Peyer's patch (tissue), 4 donors: ENCODE measurements around the gene SNTG2. TPM values are rescaled to one million over a fixed set of nuclear protein-coding genes. Genes with fewer than 3 reads are reported as not detected.

Source experiments
- DNase-seq, 3 donors: peaks; one replicate each; pipeline ENCODE4 v3.0.0-alpha.2; 2017 to 2019
- H3K27ac ChIP-seq, 4 donors: fragments of 200-600 bp; sonication (generic); one replicate each; pipeline ENCODE4 v1.5.1; 2016 to 2019
- H3K27me3 ChIP-seq, 2 donors: fragments of 200-600 bp; sonication (generic); one replicate each; pipeline ENCODE4 v1.5.1; 2019
- H3K36me3 ChIP-seq, 3 donors: fragments of 200-600 bp; sonication (generic); one replicate each; pipeline ENCODE4 v1.5.1; 2016 to 2019
- H3K4me1 ChIP-seq, 4 donors: fragments of 200-600 bp; sonication (generic); one replicate each; pipeline ENCODE4 v1.5.1; 2016 to 2019
- H3K4me3 ChIP-seq, 4 donors: fragments of 200-600 bp; sonication (generic); 1 replicate in 3 of 4; 2 replicates in 1 of 4; pipeline ENCODE4 v1.5.1; 2016 to 2019; ENCODE audit warnings: mild to moderate bottlenecking in 1 of 4
- H3K9me3 ChIP-seq, 4 donors: fragments of 200-600 bp; sonication (generic); one replicate each; pipeline ENCODE4 v1.5.1; 2016 to 2019; ENCODE audit warnings: mild to moderate bottlenecking in 1 of 4
- CTCF ChIP-seq, 6 experiments: fragments of 450-650 bp in 4 of 6; fragments of 200-600 bp in 2 of 6; sonication (generic) in 1 of 6; IDR thresholded peaks; one replicate each; pipeline ENCODE4 v1.5.1; 2017 to 2019; ENCODE audit warnings: antibody characterized with exemption in 6 of 6, mild to moderate bottlenecking in 3 of 6, moderate library complexity in 1 of 6
- POLR2A ChIP-seq, 2 donors: fragments of 450-650 bp; IDR thresholded peaks; one replicate each; pipeline ENCODE4 v1.5.1; 2017; ENCODE audit warnings: antibody characterized with exemption in 2 of 2, mild to moderate bottlenecking in 2 of 2, moderate library complexity in 2 of 2
- total RNA-seq, 4 donors: library from RNA; depleted of rRNA; stranded (reverse); fragments of >200 nt; gene quantifications; one replicate each; pipeline ENCODE4 v1.1.0, GENCODE V29; 2016

Gene SNTG2
- total RNA-seq, 4 donors from 2014 or later = 1.8 to 65.2 (median 3.9) TPM

DNA sequence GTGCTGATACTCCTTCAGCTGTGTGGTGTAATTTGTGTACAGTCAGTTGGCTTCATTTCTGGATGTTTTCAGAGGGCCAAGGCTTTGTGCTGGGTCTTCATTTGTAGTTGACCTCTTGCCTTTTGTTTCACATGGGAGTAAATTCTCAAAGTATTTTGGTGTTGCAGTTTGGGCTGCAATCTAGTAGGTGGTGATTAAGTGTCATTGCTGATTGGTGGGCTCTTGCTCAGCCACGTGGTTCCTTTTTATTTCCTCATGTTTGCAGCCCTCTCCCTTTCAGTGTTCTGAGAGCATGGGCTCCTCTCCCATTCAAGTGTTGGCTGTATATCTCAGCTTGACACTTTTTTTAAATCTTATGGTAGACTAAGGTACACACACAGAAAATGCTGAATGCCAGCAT, 96.8 kb downstream of the SNTG2 start:
- Histone ChIP-seq H3K36me3 (no peaks in the 10 kb centered on the region), H3K4me3 (no peak overlapping the region), H3K9me3 (no peaks in the 10 kb centered on the region), H3K27ac (no peak overlapping the region), H3K27me3 (no peaks in the 10 kb centered on the region), H3K4me1 (no peaks in the 10 kb centered on the region)
- no peak for DNase-seq
- TF ChIP-seq CTCF (IDR thresholded peaks at IDR 0.05) = no peak
- TF ChIP-seq POLR2A (IDR thresholded peaks at IDR 0.05) = no peak

GRCh38 chr2:1049691-1050090, 99.0 kb downstream of the SNTG2 start:
- no peaks in the 10 kb centered on the region for H3K36me3 ChIP-seq
- H3K4me3 ChIP-seq = no peak overlapping the region
- no peaks in the 10 kb centered on the region for H3K9me3 ChIP-seq
- no peak overlapping the region for H3K27ac ChIP-seq
- H3K27me3 ChIP-seq = no peaks in the 10 kb centered on the region
- TF ChIP-seq CTCF (IDR thresholded peaks at IDR 0.05) (no peak), POLR2A (IDR thresholded peaks at IDR 0.05) (no peak)
- no peak for DNase-seq
- no peaks in the 10 kb centered on the region for H3K4me1 ChIP-seq

DNA sequence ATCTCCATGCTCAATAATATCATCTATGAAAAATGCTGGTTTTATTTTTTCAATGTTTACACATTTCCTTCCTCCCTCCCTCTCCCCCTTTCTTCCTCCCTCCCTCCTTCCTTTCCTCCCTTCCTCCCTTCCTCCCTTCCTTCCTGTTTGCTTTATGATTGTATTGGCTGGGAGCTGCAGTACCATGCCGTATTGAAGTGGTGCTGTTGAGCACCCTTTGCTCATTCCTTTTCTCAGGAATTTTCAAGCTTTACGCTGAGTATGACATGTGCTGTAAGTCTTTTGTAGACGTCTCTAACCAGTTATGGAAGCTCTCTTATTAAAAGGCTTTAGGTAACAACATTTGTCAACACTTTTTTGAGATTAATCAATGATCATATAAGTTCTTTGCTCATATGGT, 100.4 kb downstream of the SNTG2 start:
- no peak for DNase-seq
- H3K9me3 ChIP-seq = no peaks in the 10 kb centered on the region
- H3K4me3 ChIP-seq = no peak overlapping the region
- no peak for TF ChIP-seq POLR2A (IDR thresholded peaks at IDR 0.05)
- TF ChIP-seq CTCF (IDR thresholded peaks at IDR 0.05) = no peak
- H3K36me3 ChIP-seq = no peaks in the 10 kb centered on the region
- H3K27me3 ChIP-seq = no peaks in the 10 kb centered on the region
- H3K4me1 ChIP-seq = no peaks in the 10 kb centered on the region
- H3K27ac ChIP-seq = no peak overlapping the region

DNA sequence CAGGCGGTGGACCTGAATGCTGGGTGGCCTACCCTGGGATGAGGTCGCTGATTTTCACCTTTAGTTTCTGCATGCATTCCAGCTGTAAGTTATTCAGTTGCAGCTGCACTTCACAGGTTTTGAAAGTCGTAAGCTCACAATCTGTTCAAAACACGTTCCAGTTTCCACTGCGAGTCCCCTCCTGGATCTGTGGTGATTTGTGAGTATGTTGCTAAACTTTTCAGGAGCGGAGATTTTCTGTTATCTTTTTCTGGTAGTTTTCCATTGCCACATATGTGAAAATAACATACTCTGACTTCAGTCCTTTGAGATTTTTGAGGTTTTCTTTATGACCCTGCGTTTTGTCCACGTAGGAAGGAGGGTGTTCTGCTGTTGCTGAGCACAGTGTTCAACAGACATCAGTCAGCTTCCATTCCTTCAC, 102.1 kb downstream of the SNTG2 start:
- DNase-seq = no peak

DNA sequence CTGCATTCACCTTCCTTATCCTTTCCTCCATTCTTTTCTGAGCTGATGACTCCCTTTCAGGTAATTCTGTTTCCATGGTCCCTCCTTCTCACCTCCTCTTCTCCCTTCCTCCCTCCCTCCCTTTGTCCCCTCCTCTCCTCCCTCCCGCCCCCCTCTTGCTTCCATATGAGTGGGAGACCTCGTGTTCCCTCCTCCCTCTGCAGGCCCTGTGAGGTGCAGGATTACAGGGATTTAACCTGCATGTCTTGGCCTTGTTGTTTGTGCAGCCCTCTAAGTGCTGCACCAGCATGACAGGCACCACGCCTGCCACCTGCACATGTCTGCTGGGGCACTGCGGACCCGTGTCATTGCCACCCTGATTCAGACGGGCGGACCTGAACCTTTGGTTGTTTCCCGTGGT, 103.1 kb downstream of the SNTG2 start:
- no peaks in the 10 kb centered on the region for H3K36me3 ChIP-seq
- no peak for DNase-seq
- H3K4me1 ChIP-seq = no peaks in the 10 kb centered on the region
- H3K27me3 ChIP-seq = no peaks in the 10 kb centered on the region
- H3K9me3 ChIP-seq = no peaks in the 10 kb centered on the region
- no peak for TF ChIP-seq POLR2A (IDR thresholded peaks at IDR 0.05)
- no peak for TF ChIP-seq CTCF (IDR thresholded peaks at IDR 0.05)
- no peak overlapping the region for H3K4me3 ChIP-seq
- no peak overlapping the region for H3K27ac ChIP-seq

More for the DNA sequence above, 102.1 kb downstream of the SNTG2 start:
- H3K4me3 ChIP-seq = no peak overlapping the region
- no peak overlapping the region for H3K27ac ChIP-seq
- H3K27me3 ChIP-seq = no peaks in the 10 kb centered on the region
- H3K9me3 ChIP-seq = no peaks in the 10 kb centered on the region
- no peaks in the 10 kb centered on the region for H3K36me3 ChIP-seq
- TF ChIP-seq POLR2A (IDR thresholded peaks at IDR 0.05) = no peak
- TF ChIP-seq CTCF (IDR thresholded peaks at IDR 0.05) = no peak
- no peaks in the 10 kb centered on the region for H3K4me1 ChIP-seq

GRCh38 chr2:1054399-1054798, 103.8 kb downstream of the SNTG2 start:
- no peaks in the 10 kb centered on the region for H3K36me3 ChIP-seq
- H3K4me3 ChIP-seq = no peak overlapping the region
- no peak for DNase-seq
- TF ChIP-seq CTCF (IDR thresholded peaks at IDR 0.05) (no peak), POLR2A (IDR thresholded peaks at IDR 0.05) (no peak)
- no peak overlapping the region for H3K27ac ChIP-seq
- H3K4me1 ChIP-seq = no peaks in the 10 kb centered on the region
- no peaks in the 10 kb centered on the region for H3K9me3 ChIP-seq
- H3K27me3 ChIP-seq = no peaks in the 10 kb centered on the region
